MM.1S (cell line): ENCODE data around the gene WBP1.

ENCODE experiments used
- DNase-seq: peaks from one replicate; pipeline ENCODE4 v3.0.0-alpha.2; 2015
- H2AFZ ChIP-seq: fragments of 300-600 bp; sonication (generic); 2 replicates; pipeline ENCODE4 v1.6.0; 2016; ENCODE audit warnings: antibody characterized with exemption, low read length
- H3F3A ChIP-seq: fragments of 300-600 bp; sonication (generic); 2 replicates; pipeline ENCODE4 v1.6.1; 2016; ENCODE audit warnings: mild to moderate bottlenecking, antibody characterized with exemption, low read length, moderate library complexity, mixed read lengths; ENCODE audit not compliant: insufficient read depth
- H3K27ac ChIP-seq: fragments of 300-600 bp; sonication (generic); 2 replicates; pipeline ENCODE4 v1.5.1; 2016; ENCODE audit warnings: mild to moderate bottlenecking, low read length
- H3K27me3 ChIP-seq: fragments of 300-600 bp; sonication (generic); replicated peaks from 2 replicates; pipeline ENCODE4 v1.6.0; 2016; ENCODE audit warnings: low read length; ENCODE audit not compliant: insufficient read depth
- H3K36me3 ChIP-seq: fragments of 300-600 bp; sonication (generic); replicated peaks from 2 replicates; pipeline ENCODE4 v1.6.1; 2016; ENCODE audit warnings: mild to moderate bottlenecking, low read length, mixed read lengths; ENCODE audit not compliant: insufficient read depth
- H3K4me1 ChIP-seq: fragments of 300-600 bp; sonication (generic); 2 replicates; pipeline ENCODE4 v1.6.1; 2016; ENCODE audit warnings: low read length, mixed read lengths
- H3K4me2 ChIP-seq: fragments of 300-600 bp; sonication (generic); 2 replicates; pipeline ENCODE4 v1.6.0; 2016; ENCODE audit warnings: low read depth, low read length
- H3K4me3 ChIP-seq: fragments of 300-600 bp; sonication (generic); 2 replicates; pipeline ENCODE4 v1.5.1; 2016; ENCODE audit warnings: low read length, mixed read lengths
- H3K79me2 ChIP-seq: fragments of 300-600 bp; sonication (generic); 2 replicates; pipeline ENCODE4 v1.6.1; 2016; ENCODE audit warnings: mixed run types, low read length, mixed read lengths
- H3K9ac ChIP-seq: fragments of 300-600 bp; sonication (generic); 2 replicates; pipeline ENCODE4 v1.6.1; 2016; ENCODE audit warnings: low read length, mixed read lengths
- H3K9me2 ChIP-seq: fragments of 300-600 bp; sonication (generic); replicated peaks from 2 replicates; pipeline ENCODE4 v1.6.1; 2016; ENCODE audit warnings: mild to moderate bottlenecking, low read length, mixed read lengths; ENCODE audit not compliant: insufficient read depth
- H3K9me3 ChIP-seq: fragments of 300-600 bp; sonication (generic); replicated peaks from 2 replicates; pipeline ENCODE4 v1.6.1; 2016; ENCODE audit warnings: mild to moderate bottlenecking, low read length, mixed read lengths; ENCODE audit not compliant: insufficient read depth
- H4K20me1 ChIP-seq: fragments of 300-600 bp; sonication (generic); 2 replicates; pipeline ENCODE4 v1.6.1; 2016; ENCODE audit warnings: mild to moderate bottlenecking, low read length, moderate library complexity, mixed read lengths; ENCODE audit not compliant: insufficient read depth
- EZH2 ChIP-seq: fragments of 300-600 bp; sonication (generic); optimal IDR thresholded peaks from 2 replicates; pipeline ENCODE3; 2017; ENCODE audit warnings: low read depth, mild to moderate bottlenecking, antibody characterized with exemption, low read length, mixed read lengths
- EZH2phosphoT487 ChIP-seq: fragments of 300-600 bp; sonication (generic); IDR thresholded peaks from 2 replicates; pipeline ENCODE4 v1.6.1; 2018; ENCODE audit warnings: antibody characterized with exemption, low read length
- TF ChIP-seq, protein P1 (sequence below): fragments of 300-600 bp; sonication (generic); IDR thresholded peaks from 2 replicates; pipeline ENCODE4 v1.5.1; 2016; ENCODE audit warnings: antibody characterized with exemption, low read length, mixed read lengths

Gene WBP1

DNA sequence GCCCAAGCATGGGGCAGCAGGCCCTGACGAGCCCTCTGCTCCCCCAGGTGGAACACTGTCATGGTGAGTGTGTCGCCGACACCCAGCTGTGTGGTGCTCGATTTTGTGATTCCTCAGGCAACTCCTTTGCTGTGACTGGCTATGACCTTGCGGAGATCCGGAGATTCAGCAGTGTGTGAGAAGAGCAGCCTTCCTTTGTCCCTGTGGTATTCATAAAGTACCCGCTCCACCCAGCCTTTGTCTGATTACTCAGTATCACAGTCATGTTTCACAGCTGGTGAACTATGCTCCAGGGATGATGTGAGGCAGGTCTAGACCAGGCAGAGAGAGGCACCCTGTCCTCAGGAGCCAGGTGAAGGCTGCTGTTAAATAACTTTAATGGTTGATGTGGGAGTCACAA, 32.7 kb upstream of the WBP1 start:
- no peak overlapping the region for H2AFZ ChIP-seq
- no peaks in the 10 kb centered on the region for H3K36me3 ChIP-seq
- no peaks in the 10 kb centered on the region for H3K9me3 ChIP-seq
- no peak for DNase-seq
- H3K27me3 ChIP-seq, result no peaks in the 10 kb centered on the region
- H3K4me3 ChIP-seq, result no peak overlapping the region
- H4K20me1 ChIP-seq, result no peaks in the 10 kb centered on the region
- no peak overlapping the region for H3K9ac ChIP-seq
- TF ChIP-seq EZH2phosphoT487 (no peak), EZH2 (no peak)
- TF ChIP-seq, protein P1, sequence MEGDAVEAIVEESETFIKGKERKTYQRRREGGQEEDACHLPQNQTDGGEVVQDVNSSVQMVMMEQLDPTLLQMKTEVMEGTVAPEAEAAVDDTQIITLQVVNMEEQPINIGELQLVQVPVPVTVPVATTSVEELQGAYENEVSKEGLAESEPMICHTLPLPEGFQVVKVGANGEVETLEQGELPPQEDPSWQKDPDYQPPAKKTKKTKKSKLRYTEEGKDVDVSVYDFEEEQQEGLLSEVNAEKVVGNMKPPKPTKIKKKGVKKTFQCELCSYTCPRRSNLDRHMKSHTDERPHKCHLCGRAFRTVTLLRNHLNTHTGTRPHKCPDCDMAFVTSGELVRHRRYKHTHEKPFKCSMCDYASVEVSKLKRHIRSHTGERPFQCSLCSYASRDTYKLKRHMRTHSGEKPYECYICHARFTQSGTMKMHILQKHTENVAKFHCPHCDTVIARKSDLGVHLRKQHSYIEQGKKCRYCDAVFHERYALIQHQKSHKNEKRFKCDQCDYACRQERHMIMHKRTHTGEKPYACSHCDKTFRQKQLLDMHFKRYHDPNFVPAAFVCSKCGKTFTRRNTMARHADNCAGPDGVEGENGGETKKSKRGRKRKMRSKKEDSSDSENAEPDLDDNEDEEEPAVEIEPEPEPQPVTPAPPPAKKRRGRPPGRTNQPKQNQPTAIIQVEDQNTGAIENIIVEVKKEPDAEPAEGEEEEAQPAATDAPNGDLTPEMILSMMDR, result no peak
- H3K27ac ChIP-seq, result no peak overlapping the region
- no peak overlapping the region for H3K4me2 ChIP-seq
- no peaks in the 10 kb centered on the region for H3K79me2 ChIP-seq
- H3K9me2 ChIP-seq, result no peaks in the 10 kb centered on the region
- H3K4me1 ChIP-seq, result peaks cover 3% of the 10 kb centered on the region; the same call in 1 of the 2 replicates
- peaks cover 8% of the 10 kb centered on the region; the same call in 1 of the 2 replicates for H3F3A ChIP-seq

DNA sequence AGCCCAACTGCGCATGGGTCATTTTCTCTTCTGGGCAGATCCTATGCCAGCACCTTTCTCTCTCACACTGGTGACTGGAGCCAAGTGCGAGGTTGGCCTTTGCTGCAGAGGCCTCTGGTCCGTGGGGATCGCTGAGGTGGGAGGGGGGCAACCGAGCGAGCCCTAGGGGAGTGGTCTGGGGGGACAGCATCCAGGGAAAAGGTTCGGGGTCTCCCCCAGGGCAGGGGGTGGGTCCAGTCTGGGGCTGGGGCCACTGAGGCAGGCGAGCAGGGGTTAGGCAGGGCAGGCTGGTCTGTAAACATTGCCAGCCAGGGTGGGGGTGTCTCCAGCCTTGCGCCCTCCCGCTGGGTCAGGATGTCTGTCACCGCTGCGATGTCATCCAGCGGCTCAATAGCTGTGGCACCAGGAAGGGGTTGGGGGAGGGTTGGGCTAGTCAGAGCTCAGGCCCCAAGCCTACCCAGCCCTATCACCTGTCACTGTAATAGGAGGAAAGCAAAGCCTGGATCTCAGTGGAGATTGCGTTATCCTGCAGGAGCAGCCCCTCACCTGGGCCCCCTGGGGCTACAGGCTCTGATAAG, 32.0 kb upstream of the WBP1 start:
- no peaks in the 10 kb centered on the region for H3K27me3 ChIP-seq
- no peak overlapping the region for H3K4me2 ChIP-seq
- H3K9ac ChIP-seq, result no peak overlapping the region
- no peaks in the 10 kb centered on the region for H3K79me2 ChIP-seq
- H3K4me1 ChIP-seq, result no peaks in the 10 kb centered on the region; the same call in 1 of the 2 replicates
- no peak overlapping the region for H3K27ac ChIP-seq
- no peak for DNase-seq
- H3K9me2 ChIP-seq, result no peaks in the 10 kb centered on the region
- peaks cover 5% of the 10 kb centered on the region; the same call in 1 of the 2 replicates for H3F3A ChIP-seq
- H3K9me3 ChIP-seq, result no peaks in the 10 kb centered on the region
- no peak overlapping the region for H2AFZ ChIP-seq
- H3K4me3 ChIP-seq, result no peak overlapping the region
- no peaks in the 10 kb centered on the region for H4K20me1 ChIP-seq
- TF ChIP-seq, protein P1, result no peak
- TF ChIP-seq EZH2phosphoT487, result no peak
- no peak for TF ChIP-seq EZH2
- no peaks in the 10 kb centered on the region for H3K36me3 ChIP-seq

GRCh38 chr2:74427551-74427950, 30.7 kb upstream of the WBP1 start:
- H3K4me2 ChIP-seq, result no peak overlapping the region
- no peaks in the 10 kb centered on the region for H3K4me1 ChIP-seq
- H2AFZ ChIP-seq, result no peak overlapping the region
- TF ChIP-seq EZH2phosphoT487 (no peak), EZH2 (no peak)
- TF ChIP-seq, protein P1, result no peak
- no peaks in the 10 kb centered on the region for H3F3A ChIP-seq
- H3K4me3 ChIP-seq, result no peak overlapping the region
- H3K9ac ChIP-seq, result no peak overlapping the region
- no peaks in the 10 kb centered on the region for H3K9me2 ChIP-seq
- H3K36me3 ChIP-seq, result no peaks in the 10 kb centered on the region
- H3K79me2 ChIP-seq, result no peaks in the 10 kb centered on the region
- no peaks in the 10 kb centered on the region for H4K20me1 ChIP-seq
- no peak overlapping the region for H3K27ac ChIP-seq
- DNase-seq, result no peak
- no peaks in the 10 kb centered on the region for H3K9me3 ChIP-seq
- no peaks in the 10 kb centered on the region for H3K27me3 ChIP-seq
